GM12878 (cell line): ENCODE results near the gene NFIX. TPM values are rescaled to one million over a fixed set of nuclear protein-coding genes. Genes with fewer than 3 reads are reported as not detected.

Experiments used
- ATAC-seq: fragments of 200-7000 bp; cut with Tn5 transposase; 3 replicates; pipeline ENCODE4 v1.9.1; 2020; ENCODE audit warnings: mild to moderate bottlenecking, moderate library complexity
- BruUV-seq: library from RNA; stranded (reverse); fragments of 400-500 nt; replicated peaks from 2 replicates; lab custom pipeline; 2021; lab: Mats Ljungman, UMichigan
- CTCF ChIA-PET: fragments of 300-600 bp; sonication (Branson Sonifier 250); formaldehyde crosslinking; extraction: SDS; loops from one replicate; lab custom pipeline; 2021; ENCODE audit warnings: inconsistent platforms; lab: Yijun Ruan, JAX
- POLR2A ChIA-PET: fragments of 350-600 bp; formaldehyde crosslinking; extraction: SDS; loops from one replicate; lab custom pipeline; 2021; ENCODE audit warnings: inconsistent platforms; lab: Charles Lee
- RAD21 ChIA-PET: fragments of 300-600 bp; sonication (Branson Sonifier 250); formaldehyde crosslinking; loops from one replicate; lab custom pipeline; 2023; ENCODE audit warnings: antibody characterized with exemption; ENCODE audit not compliant: unreplicated experiment; lab: Charles Lee
- SMC1A ChIA-PET: fragments of 300-600 bp; sonication (Branson Sonifier 250); formaldehyde crosslinking; loops from one replicate; lab custom pipeline; 2023; ENCODE audit not compliant: unreplicated experiment, uncharacterized antibody; lab: Charles Lee
- DNase-seq: peaks from one replicate; pipeline ENCODE4 v3.0.0-alpha.2; 2011; ENCODE audit warnings: low read depth, low spot score
- FAIRE-seq: peaks from 3 replicates; lab custom pipeline; 2011; peaks lifted over from hg19 to GRCh38; lab: Jason Lieb, UNC
- H2AFZ ChIP-seq: 2 replicates; pipeline ENCODE4 v1.6.0; 2011; ENCODE audit warnings: low read depth, low read length, control low read depth; ENCODE audit not compliant: control insufficient read depth
- H3K27ac ChIP-seq: 2 replicates; pipeline ENCODE4 v1.5.1; 2011; ENCODE audit warnings: control low read depth; ENCODE audit not compliant: control insufficient read depth, insufficient read depth
- H3K27me3 ChIP-seq, 2 experiments: replicated peaks in 1 of 2; 2 replicates each; pipeline versions ENCODE4 v1.6.0 to v1.6.1; 2011; ENCODE audit warnings: low read length in 1 of 2; ENCODE audit not compliant: control insufficient read depth in 2 of 2, insufficient read depth in 2 of 2
- H3K36me3 ChIP-seq, 2 experiments: 2 replicates each; pipeline ENCODE4 v1.5.1; 2011; ENCODE audit warnings: low read length in 1 of 2; ENCODE audit not compliant: control insufficient read depth in 2 of 2, insufficient read depth in 2 of 2
- H3K4me1 ChIP-seq: 2 replicates; pipeline ENCODE4 v1.6.1; 2011; ENCODE audit warnings: mild to moderate bottlenecking, low read length, moderate library complexity, mixed read lengths; ENCODE audit not compliant: control insufficient read depth, insufficient read depth
- H3K4me2 ChIP-seq: 2 replicates; pipeline ENCODE4 v1.6.0; 2011; ENCODE audit warnings: control low read depth; ENCODE audit not compliant: control insufficient read depth, insufficient read depth
- H3K4me3 ChIP-seq: fragments of 200-600 bp; sonication (generic); 2 replicates; pipeline ENCODE4 v1.5.1; 2016
- H3K79me2 ChIP-seq: 2 replicates; pipeline ENCODE4 v1.6.0; 2011; ENCODE audit warnings: low read length; ENCODE audit not compliant: control insufficient read depth, insufficient read depth
- H3K9ac ChIP-seq: 2 replicates; pipeline ENCODE4 v1.8.0; 2011; ENCODE audit warnings: low read length, control low read depth, mixed read lengths; ENCODE audit not compliant: control insufficient read depth, insufficient read depth
- H3K9me3 ChIP-seq: replicated peaks from 3 replicates; pipeline ENCODE4 v1.5.1; 2011; ENCODE audit warnings: mild to moderate bottlenecking, low read length; ENCODE audit not compliant: control insufficient read depth, insufficient read depth
- H4K20me1 ChIP-seq: 2 replicates; pipeline ENCODE4 v1.6.0; 2011; ENCODE audit not compliant: control insufficient read depth, insufficient read depth
- MYC ChIP-seq: IDR thresholded peaks from 2 replicates; pipeline ENCODE4 v1.6.1; 2011; ENCODE audit warnings: mild to moderate bottlenecking, low read length, moderate library complexity, inconsistent platforms; ENCODE audit not compliant: insufficient read depth, insufficient replicate concordance, insufficient read length, severe bottlenecking
- RUNX3 ChIP-seq: IDR thresholded peaks from 2 replicates; pipeline ENCODE4 v1.6.1; 2012; ENCODE audit warnings: low read length, inconsistent platforms
- WGBS: methylation state at CpG from one replicate; pipeline ENCODE4 v1.1.6; 2016; ENCODE audit warnings: low lambda C conversion rate; ENCODE audit not compliant: insufficient replicate concordance, insufficient coverage; ENCODE audit errors: missing lambda C conversion rate; 5-methylcytosine and 5-hydroxymethylcytosine counted together
- in situ Hi-C: fragments of 300-500 bp; cut with MboI; formaldehyde crosslinking; loops from 9 replicates; pipeline ENCODE4 v1.14.3; 2018; ENCODE audit warnings: mixed read lengths
- intact Hi-C: fragments of 100-400 bp; cut with micrococcal nuclease; formaldehyde crosslinking; loops from one replicate; pipeline ENCODE4 v1.14.2; 2022; ENCODE audit not compliant: unreplicated experiment
- polyA plus RNA-seq, 11 experiments: library from polyadenylated mRNA; depleted of rRNA in 4 of 11; unstranded in 6 of 11; stranded (reverse) in 5 of 11; fragments of >200 nt; fragmentation: Nextera tagmentation in 4 of 11; fragmentation: Illumina TruSeq in 1 of 11; extraction: Ambion mirVana in 4 of 11; extraction: Trizol in 1 of 11; gene quantifications; 1 replicate in 1 of 11; 2 replicates in 10 of 11; pipeline versions ENCODE4 v1.2.1 to v1.2.3, GENCODE V29; 2011 to 2016; ENCODE audit warnings: inconsistent platforms in 2 of 11, missing spikeins in 2 of 11, low read depth in 1 of 11
- total RNA-seq, 4 experiments: library from RNA; depleted of rRNA in 3 of 4; stranded (reverse); fragments of >200 nt in 3 of 4; fragmentation: Illumina TruSeq in 1 of 4; extraction: Trizol in 1 of 4; gene quantifications; 2 replicates each; pipeline versions ENCODE4 v1.2.1 to v1.2.3, GENCODE V29; 2013 to 2021
- TF ChIP-seq, protein P1 (sequence below): fragments of 150-350 bp; IDR thresholded peaks from 2 replicates; pipeline ENCODE4 v1.6.1; 2014; ENCODE audit warnings: mild to moderate bottlenecking, low read depth, low read length

The NFIX gene
- total and polyA plus RNA-seq, 10 of the 15 experiments (the other 5 are each of a cell fraction or from before 2014, with no cell fraction given) = 0.02 to 2.2 (median 0.28) TPM

DNA sequence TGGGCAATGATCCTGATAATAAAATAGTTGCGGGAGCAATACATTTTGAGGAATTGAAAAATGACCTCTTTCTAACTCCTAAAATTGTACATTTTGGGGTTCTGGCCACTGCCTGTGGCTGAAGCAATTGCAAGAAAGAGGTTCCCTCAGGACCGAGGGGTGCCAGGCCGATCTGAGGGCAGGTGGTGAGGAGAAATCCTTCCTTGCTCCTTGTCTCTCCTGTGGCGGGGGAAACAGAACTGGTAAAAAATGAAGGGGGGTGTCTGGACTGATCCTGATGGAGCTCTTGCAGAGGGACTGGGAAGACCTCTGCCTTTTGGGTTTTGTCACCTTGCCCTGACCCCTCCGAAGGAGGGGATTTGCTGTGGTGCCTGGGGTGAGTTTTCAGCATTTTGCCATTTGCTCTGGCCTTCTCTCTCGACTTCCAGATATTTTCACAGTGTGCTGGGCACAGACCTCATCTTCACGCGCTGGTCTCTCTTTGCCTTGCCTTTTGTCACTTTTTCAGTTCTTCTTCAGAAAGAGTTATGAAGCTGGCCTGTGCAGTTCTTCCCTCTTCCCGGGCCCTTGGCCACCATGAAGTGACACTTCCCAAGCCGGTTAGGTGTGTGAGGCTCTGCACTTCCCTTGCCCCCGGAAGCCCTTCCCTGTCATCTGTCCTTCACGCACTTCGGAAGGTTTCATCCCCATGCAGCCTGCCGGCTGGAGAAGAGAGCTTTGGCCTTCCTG is 22.2 kb downstream of the NFIX start:
- ChIA-PET POLR2A (interaction anchor here (0.5 kb wide), 1 partner anchor 263 kb away, joined by 6 read pairs; no protein-coding TSS in a partner anchor), RAD21 (interaction anchor here (1.4 kb wide), 1 partner anchor 15 kb away, joined by 3 read pairs; no protein-coding TSS in a partner anchor), CTCF (interaction anchor here (1.1 to 1.6 kb wide), 5 partner anchors 13 to 52 kb away, joined by 3 to 6 read pairs (median 3); no protein-coding TSS in a partner anchor), SMC1A (no interaction called here)
- H3K9ac ChIP-seq = no peak overlapping the region
- H3K36me3 ChIP-seq = no peaks in the 10 kb centered on the region
- 39% methylated on average over 14 of the region's 14 CpGs for WGBS
- no peaks in the 10 kb centered on the region for H4K20me1 ChIP-seq
- no TSS peak for BruUV-seq
- H3K79me2 ChIP-seq = no peaks in the 10 kb centered on the region
- no peak for ATAC-seq
- peaks cover 9 to 24% of the 10 kb centered on the region in 2 experiments for H3K27me3 ChIP-seq
- no peak for FAIRE-seq
- DNase-seq = no peak
- H2AFZ ChIP-seq = no peak overlapping the region
- no peak overlapping the region for H3K27ac ChIP-seq
- peaks cover 12% of the 10 kb centered on the region; the same call in 1 of the 2 replicates for H3K4me1 ChIP-seq
- no peaks in the 10 kb centered on the region for H3K9me3 ChIP-seq
- TF ChIP-seq, protein P1, sequence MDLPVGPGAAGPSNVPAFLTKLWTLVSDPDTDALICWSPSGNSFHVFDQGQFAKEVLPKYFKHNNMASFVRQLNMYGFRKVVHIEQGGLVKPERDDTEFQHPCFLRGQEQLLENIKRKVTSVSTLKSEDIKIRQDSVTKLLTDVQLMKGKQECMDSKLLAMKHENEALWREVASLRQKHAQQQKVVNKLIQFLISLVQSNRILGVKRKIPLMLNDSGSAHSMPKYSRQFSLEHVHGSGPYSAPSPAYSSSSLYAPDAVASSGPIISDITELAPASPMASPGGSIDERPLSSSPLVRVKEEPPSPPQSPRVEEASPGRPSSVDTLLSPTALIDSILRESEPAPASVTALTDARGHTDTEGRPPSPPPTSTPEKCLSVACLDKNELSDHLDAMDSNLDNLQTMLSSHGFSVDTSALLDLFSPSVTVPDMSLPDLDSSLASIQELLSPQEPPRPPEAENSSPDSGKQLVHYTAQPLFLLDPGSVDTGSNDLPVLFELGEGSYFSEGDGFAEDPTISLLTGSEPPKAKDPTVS = no peak
- TF ChIP-seq MYC = no peak
- no peak for TF ChIP-seq RUNX3
- no peak overlapping the region for H3K4me3 ChIP-seq
- in situ Hi-C loops (no loop called here), intact Hi-C loops (no loop called here)
- no peak overlapping the region for H3K4me2 ChIP-seq
